Adrenal gland (tissue), 12 donors: ENCODE measurements around the gene MAS1L. TPM values are rescaled to one million over a fixed set of nuclear protein-coding genes. Genes with fewer than 3 reads are reported as not detected.

Experiments
- DNase-seq, 7 donors: peaks; one replicate each; pipeline ENCODE4 v3.0.0-alpha.2; 2019 to 2020
- H3K27ac ChIP-seq, 5 donors: fragments of 200-600 bp; sonication (generic) in 4 of 5; 1 replicate in 3 of 5; 2 replicates in 2 of 5; pipeline versions ENCODE4 v1.5.1 to v1.8.0; 2016 to 2020; ENCODE audit warnings: mild to moderate bottlenecking in 1 of 5
- H3K27me3 ChIP-seq: fragments of 200-600 bp; 2 replicates; pipeline ENCODE4 v1.8.0; 2021
- H3K36me3 ChIP-seq, 2 donors: fragments of 200-600 bp; replicated peaks in 1 of 2; 1 replicate in 1 of 2; 2 replicates in 1 of 2; pipeline versions ENCODE4 v1.5.1 to v1.8.0; 2018 to 2022
- H3K4me1 ChIP-seq, 2 donors: fragments of 200-600 bp; replicated peaks in 1 of 2; 1 replicate in 1 of 2; 2 replicates in 1 of 2; pipeline versions ENCODE4 v1.5.1 to v1.8.0; 2018 to 2021
- H3K4me3 ChIP-seq, 4 donors: fragments of 200-600 bp; sonication (generic) in 3 of 4; one replicate each; pipeline ENCODE4 v1.5.1; 2016 to 2018
- H3K9me3 ChIP-seq, 3 donors: fragments of 200-600 bp; sonication (generic) in 1 of 3; replicated peaks in 1 of 3; 1 replicate in 2 of 3; 2 replicates in 1 of 3; pipeline versions ENCODE4 v1.5.1 to v1.8.0; 2016 to 2021
- CTCF ChIP-seq, 6 experiments: fragments of 450-650 bp in 4 of 6; fragments of 200-600 bp in 2 of 6; sonication (generic) in 1 of 6; IDR thresholded peaks; 1 replicate in 5 of 6; 2 replicates in 1 of 6; pipeline versions ENCODE4 v1.5.1 to v1.8.0; 2016 to 2021; ENCODE audit warnings: antibody characterized with exemption in 6 of 6, mild to moderate bottlenecking in 2 of 6, moderate library complexity in 1 of 6
- POLR2A ChIP-seq, 2 donors: fragments of 450-650 bp; IDR thresholded peaks; one replicate each; pipeline ENCODE4 v1.6.1; 2017; ENCODE audit warnings: antibody characterized with exemption in 2 of 2, mild to moderate bottlenecking in 2 of 2, moderate library complexity in 1 of 2
- WGBS, 4 donors: extraction: QIAGEN DNeasy Blood & Tissue Kit in 2 of 4; methylation state at CpG; one replicate each; pipeline versions ENCODE4 v1.1.5 to v1.1.7; 2013 to 2017; 5-methylcytosine and 5-hydroxymethylcytosine counted together
- intact Hi-C, 2 donors: fragments of 100-400 bp; cut with DNase I; formaldehyde crosslinking; loops; one replicate each; pipeline versions ENCODE4 v1.14.1 to v1.15.0; 2022 to 2023
- polyA plus RNA-seq, 3 donors: library from polyadenylated mRNA; stranded (reverse); fragments of 200-250 nt in 2 of 3; fragments of 350-450 nt in 1 of 3; fragmentation: Illumina TruSeq in 1 of 3; extraction: RNeasy Lipid Tissue Mini Kit (QIAGEN cat#74804) in 1 of 3; gene quantifications; one replicate each; pipeline ENCODE4 v1.2.3, GENCODE V29; 2013 to 2014
- total RNA-seq, 9 donors: library from RNA; depleted of rRNA in 4 of 9; stranded (reverse); fragments of >200 nt in 4 of 9; fragments of 120-200 nt in 1 of 9; fragmentation: NEBNext Ultra II Directional in 1 of 9; extraction: Animal tissue kit (Norgen Biotek cat#: 25700) in 1 of 9; gene quantifications; one replicate each; pipeline versions ENCODE4 v1.1.0 to v1.2.4, GENCODE V29; 2013 to 2023
- donor health status: healthy with polysubstance abuse.
- donor health status: Bipolar disorder and iron deficiency.
- donor health status: DM: yes; HTN: yes; CAD: no.
- donor health status: DM: no; HTN: no; CAD: no.
- donor health status: DM: no; HTN: no; CAD: no.
- donor health status: DM: yes; HTN: yes; CAD: no.

MAS1L gene
- total and polyA plus RNA-seq, 12 donors, result not detected

DNA sequence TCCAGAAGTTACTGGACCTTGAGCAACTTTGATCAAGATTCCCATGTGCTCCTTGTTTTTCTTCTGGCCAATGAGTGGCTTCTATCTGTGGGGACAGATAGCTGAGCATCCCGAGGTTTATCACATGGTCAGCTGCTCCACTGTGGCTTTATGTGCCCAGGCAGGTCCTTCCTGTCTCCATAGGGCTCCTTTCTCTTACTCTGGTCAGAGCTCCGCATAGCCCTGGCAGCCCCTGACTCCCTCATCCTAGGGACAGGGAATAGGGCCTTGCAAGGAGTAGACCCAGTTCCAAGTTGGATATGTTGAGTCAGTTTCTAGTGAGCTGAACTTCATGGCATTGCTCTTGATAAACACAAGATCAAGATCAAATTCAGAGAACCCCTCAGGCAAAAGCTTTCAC, 6.4 kb upstream of the MAS1L start:
- TF ChIP-seq CTCF (IDR thresholded peaks at IDR 0.05) (no peak), POLR2A (IDR thresholded peaks at IDR 0.05) (no peak)
- no peak overlapping the region for H3K27ac ChIP-seq
- no peaks in the 10 kb centered on the region for H3K27me3 ChIP-seq
- H3K9me3 ChIP-seq, result no peaks in the 10 kb centered on the region
- no peak for DNase-seq
- no peaks in the 10 kb centered on the region for H3K4me1 ChIP-seq
- no peak overlapping the region for H3K4me3 ChIP-seq
- H3K36me3 ChIP-seq, result no peaks in the 10 kb centered on the region
- intact Hi-C loops, result no loop called here
- 59 to 91% (median 63%) methylated on average over 1 to 2 of the region's 2 CpGs for WGBS, 4 donors

- Histone ChIP-seq H3K4me1 (no peaks in the 10 kb centered on the region), H3K4me3 (no peak overlapping the region), H3K27ac (no peak overlapping the region), H3K9me3 (no peaks in the 10 kb centered on the region), H3K36me3 (no peaks in the 10 kb centered on the region), H3K27me3 (no peaks in the 10 kb centered on the region)
- DNase-seq, result no peak
- WGBS, 4 donors, result 61 to 79% (median 72%) methylated on average over 2 of the region's 2 CpGs
- TF ChIP-seq CTCF (IDR thresholded peaks at IDR 0.05) (no peak), POLR2A (IDR thresholded peaks at IDR 0.05) (no peak)
- intact Hi-C loops, result no loop called here
These were observed 5.5 kb upstream of the MAS1L start for GRCh38 chr6:29493261-29493660.

GRCh38 chr6:29491574-29491973, 3.8 kb upstream of the MAS1L start:
- H3K27me3 ChIP-seq, result no peaks in the 10 kb centered on the region
- H3K27ac ChIP-seq, result no peak overlapping the region
- WGBS, 4 donors, result 65 to 79% (median 71%) methylated on average over 4 of the region's 4 CpGs
- no peak for TF ChIP-seq POLR2A (IDR thresholded peaks at IDR 0.05)
- TF ChIP-seq CTCF (IDR thresholded peaks at IDR 0.05), result no peak
- no peaks in the 10 kb centered on the region for H3K4me1 ChIP-seq
- no peak overlapping the region for H3K4me3 ChIP-seq
- no peaks in the 10 kb centered on the region for H3K9me3 ChIP-seq
- DNase-seq, result no peak
- intact Hi-C loops, result no loop called here
- no peaks in the 10 kb centered on the region for H3K36me3 ChIP-seq

DNA sequence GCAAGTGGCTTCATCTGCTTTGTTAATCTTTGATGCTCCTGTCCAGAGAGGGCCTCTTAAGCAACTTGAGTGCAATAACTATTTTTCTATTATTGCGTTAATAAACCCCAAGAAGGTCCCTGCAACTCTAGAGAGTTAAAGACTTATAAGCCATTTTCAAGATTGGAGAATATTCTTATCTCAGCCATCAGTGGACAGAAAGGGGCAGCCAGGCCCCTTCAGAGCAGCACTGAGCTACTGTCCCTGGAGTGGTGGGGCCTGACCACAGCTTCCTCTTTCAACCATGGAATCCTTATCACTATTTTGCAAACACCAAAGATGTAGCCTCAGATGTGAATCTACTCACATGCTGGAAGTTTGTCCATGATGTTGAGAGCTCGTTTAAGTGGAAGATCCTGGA, 2.8 kb upstream of the MAS1L start:
- Histone ChIP-seq H3K9me3 (no peaks in the 10 kb centered on the region), H3K36me3 (no peaks in the 10 kb centered on the region), H3K27ac (no peak overlapping the region), H3K27me3 (peaks cover 7% of the 10 kb centered on the region), H3K4me1 (no peaks in the 10 kb centered on the region), H3K4me3 (no peak overlapping the region)
- TF ChIP-seq POLR2A (IDR thresholded peaks at IDR 0.05) (no peak), CTCF (IDR thresholded peaks at IDR 0.05) (no peak)
- 53 to 64% (median 60%) methylated on average over 2 of the region's 2 CpGs for WGBS, 4 donors
- intact Hi-C loops, result no loop called here
- no peak for DNase-seq
